Endometrium (tissue), 2 donors: Measurements from ENCODE around the gene GSK3B.

ENCODE experiments used
- FAIRE-seq: peaks from 2 replicates; lab custom pipeline; 2012; peaks lifted over from hg19 to GRCh38; lab: Jason Lieb, UNC
- donor health status: control.
- donor health status: control.

GSK3B gene

GRCh38 chr3:119817071-119817470, 277.2 kb downstream of the GSK3B start:
- no peak for FAIRE-seq

- no peak for FAIRE-seq
These were observed 278.5 kb downstream of the GSK3B start for GRCh38 chr3:119815716-119816115.

- FAIRE-seq = no peak
These were observed 281.7 kb downstream of the GSK3B start for GRCh38 chr3:119812491-119813058.

GRCh38 chr3:119810018-119810435, 284.2 kb downstream of the GSK3B start:
- no peak for FAIRE-seq

GRCh38 chr3:119809249-119810017, 284.8 kb downstream of the GSK3B start:
- FAIRE-seq = no peak

DNA sequence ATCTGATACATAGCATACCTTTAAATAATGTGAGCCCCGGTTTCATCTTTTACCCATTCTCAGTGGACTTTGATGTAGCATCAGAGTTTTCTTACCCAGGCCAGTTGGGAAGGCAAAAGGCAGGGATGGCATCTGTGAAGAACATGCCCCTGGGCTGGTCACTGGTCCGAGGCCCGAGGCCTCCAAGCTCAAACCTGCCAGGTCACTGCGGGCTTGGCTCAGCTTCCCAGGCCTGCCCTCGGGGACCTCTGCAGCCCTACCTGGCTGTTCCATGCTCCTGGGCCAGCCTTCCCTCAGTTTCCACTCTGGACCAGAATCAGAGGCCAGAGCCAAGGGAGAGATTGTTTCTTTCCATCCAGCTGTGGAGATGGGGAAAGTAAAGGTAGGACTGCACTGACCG, 285.4 kb downstream of the GSK3B start:
- FAIRE-seq = no peak

- FAIRE-seq = no peak
These were observed 286.0 kb downstream of the GSK3B start for GRCh38 chr3:119808244-119808643.

DNA sequence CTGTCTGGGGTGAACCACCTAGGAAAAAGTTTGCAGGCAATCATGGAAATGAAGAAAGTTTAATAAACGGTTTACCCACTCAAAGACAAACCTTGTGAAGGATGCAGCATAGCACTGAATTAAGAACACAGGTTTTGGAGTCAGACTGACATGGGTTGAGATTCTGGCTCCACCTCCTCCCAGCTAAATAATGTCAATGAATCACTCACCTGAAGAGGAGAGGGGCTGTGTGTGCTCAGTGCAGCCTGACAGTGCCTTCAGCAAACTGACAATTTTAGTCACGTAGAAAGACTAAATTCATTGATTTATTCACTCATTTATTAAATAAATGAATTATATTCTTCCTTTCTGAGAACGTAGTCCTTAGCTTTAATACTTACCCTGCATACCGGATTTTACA, 293.4 kb downstream of the GSK3B start:
- no peak for FAIRE-seq

DNA sequence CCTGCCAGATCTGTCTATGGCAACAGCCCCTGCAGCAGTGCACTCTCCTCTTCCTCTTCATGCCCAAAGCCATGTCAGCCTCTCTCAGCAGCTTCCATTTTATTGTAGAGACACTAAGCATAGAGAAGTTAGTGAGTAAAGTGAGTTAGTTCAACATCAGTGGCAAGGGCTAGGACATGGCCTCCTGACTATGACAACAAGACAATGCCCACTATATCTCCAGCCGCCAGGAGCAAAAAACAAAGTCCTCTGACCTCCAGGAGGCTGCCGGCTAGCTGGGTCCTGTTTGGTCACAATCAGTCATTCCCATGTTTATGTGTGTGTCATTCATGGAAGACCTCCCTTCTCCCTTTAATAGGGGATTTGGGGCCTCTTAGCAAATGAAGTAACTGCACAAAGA, 297.5 kb downstream of the GSK3B start:
- FAIRE-seq = no peak

DNA sequence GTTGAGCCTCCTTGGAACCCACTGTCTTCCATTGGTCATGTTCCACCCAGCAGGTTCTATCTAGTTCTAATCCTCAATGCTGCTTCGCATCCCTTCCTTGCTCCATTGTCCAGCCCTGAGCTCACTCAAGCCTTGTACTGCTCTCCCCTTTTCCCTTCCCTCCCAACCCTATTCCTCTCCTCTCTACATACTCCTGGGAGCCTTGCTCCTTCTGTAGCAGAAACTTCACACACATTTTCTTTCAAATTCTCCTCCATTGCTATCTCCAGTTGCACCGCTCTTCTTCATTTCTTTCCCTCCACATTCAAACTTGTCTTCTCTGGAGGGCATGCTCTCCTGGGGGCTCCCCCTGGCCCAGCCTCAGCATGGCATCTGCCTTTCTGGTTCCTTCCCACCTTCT, 297.9 kb downstream of the GSK3B start:
- FAIRE-seq = no peak

GRCh38 chr3:119795849-119796248, 298.4 kb downstream of the GSK3B start:
- FAIRE-seq = no peak

GRCh38 chr3:119794971-119795612, 299.2 kb downstream of the GSK3B start:
- FAIRE-seq = no peak

DNA sequence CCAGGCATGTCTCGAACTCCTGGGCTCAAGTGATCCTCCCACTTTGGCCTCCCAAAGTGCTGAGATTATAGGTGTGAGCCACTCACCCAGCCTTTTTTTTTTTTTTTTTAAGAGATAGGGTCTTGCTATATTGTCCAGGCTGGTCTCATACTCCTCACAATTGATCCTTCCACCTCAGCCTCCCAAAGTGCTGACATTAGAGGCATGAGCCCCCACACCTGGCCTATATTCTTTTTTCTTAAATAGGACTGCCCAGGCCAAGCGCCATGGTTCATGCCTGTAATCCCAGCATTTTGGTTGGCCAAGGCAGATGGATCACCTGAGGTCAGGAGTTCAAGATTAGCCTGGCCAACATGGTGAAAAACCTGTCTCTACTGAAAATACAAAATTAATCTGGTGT, 299.8 kb downstream of the GSK3B start:
- FAIRE-seq = no peak

- FAIRE-seq = no peak
These were observed 302.0 kb downstream of the GSK3B start for GRCh38 chr3:119792270-119792669.

- FAIRE-seq = no peak
These were observed 303.9 kb downstream of the GSK3B start for GRCh38 chr3:119790369-119790768.

DNA sequence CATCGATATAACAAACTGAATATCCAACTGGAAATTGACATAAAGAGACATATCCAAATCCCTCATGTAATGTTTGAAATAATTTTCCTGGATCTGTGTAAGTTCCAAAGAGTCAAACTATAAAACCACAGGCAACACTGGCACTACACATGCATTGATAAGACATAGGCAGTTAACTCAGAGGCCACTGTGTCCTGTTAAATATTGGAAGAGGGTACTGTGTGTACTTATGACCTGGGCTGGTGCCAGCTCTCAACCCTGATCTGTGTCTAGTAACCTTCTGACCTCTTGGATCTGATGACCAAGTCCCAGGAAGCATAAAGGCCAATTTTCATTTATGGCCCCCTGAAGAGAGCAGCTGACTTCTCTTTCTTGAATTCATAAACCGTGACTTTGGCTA, 307.8 kb downstream of the GSK3B start:
- no peak for FAIRE-seq

GRCh38 chr3:119783883-119784282, 310.4 kb downstream of the GSK3B start:
- no peak for FAIRE-seq

GRCh38 chr3:119783255-119783654, 311.0 kb downstream of the GSK3B start:
- no peak for FAIRE-seq

DNA sequence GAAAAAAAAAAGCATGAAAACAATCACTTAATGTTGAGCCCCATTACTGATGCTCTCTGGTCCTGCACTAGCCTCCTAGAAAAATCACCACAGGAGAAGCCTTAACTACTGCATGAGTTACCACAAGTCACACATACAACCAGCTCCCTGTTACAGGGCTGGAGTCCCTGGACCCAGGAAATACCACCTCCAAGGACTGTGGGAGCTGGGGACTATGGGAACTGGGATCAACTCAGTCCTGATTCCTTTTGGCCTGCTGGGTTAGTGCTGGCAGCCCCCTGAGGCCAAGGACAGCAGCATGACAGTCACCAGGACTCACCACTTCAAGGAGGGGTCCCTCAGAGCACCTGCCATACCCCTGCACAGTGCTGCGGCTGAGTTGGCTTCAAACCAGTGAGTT, 311.8 kb downstream of the GSK3B start:
- FAIRE-seq = no peak

DNA sequence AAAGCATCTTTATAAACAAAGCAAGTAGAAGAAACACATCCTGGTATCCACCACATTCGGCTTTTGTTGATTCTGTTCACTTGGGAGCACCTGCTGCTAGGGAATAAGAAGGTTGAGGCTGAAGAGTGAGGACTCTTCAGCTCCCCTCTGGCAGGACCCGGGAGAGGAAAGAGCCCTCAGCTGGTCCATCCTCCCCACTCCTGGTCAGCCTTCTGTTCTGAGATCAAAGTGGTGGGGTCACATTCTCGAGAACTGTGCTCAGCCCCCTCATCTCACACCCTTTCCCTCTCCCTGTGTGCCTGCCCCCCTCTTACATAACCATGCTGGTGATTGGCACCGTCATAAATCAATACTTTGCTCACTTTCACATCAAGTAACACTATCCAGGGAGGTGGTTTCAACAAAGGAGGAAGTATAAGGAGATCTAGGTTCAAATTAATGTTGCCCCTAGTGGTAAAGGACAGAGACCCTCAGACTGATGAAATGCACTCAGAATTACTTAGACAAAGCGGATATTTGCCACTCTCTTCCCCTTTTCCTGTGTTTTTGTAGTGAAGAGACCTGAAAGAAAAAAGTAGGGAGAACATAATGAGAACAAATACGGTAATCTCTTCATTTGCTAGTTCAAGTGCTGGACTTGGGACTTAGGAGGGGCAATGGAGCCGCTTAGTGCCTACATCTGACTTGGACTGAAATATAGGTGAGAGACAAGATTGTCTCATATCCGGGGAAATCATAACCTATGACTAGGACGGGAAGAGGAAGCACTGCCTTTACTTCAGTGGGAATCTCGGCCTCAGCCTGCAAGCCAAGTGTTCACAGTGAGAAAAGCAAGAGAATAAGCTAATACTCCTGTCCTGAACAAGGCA, 312.7 kb downstream of the GSK3B start, which contains the start of gene NR1I2:
NR1I2 (plus strand) TSS at position 772 of the 869 bp plus-strand sequence.
- no peak for FAIRE-seq

DNA sequence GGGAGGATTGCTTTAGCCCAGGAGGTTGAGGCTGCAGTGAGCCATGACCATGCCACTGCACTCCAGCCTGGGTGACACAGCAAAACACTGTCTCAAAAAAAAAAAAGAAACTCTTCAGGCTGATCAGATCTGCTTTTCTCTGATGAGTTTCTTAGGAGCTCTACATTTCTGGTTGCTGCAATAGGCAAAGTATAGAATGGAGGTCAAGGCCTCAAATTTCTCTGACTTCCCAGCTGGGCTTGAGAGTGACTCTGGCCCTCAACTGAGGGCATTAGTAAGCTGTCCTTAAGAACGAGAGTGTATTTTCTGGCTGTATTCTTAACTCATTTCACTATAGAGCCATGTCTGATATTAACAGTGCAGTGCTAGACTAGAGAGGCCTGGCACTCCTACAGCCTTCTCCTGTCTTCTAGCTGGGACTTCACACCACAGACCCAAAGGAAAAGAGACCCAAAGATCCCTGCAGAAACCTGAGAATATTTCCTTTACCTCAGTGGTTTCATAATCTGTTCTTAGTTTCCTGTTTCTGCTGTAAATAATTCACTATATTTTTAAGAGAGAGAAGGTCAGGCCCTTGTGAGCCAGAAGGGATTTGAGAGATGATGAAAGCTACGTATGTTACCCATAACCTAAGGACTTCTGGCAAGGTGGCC, 314.4 kb downstream of the GSK3B start:
- FAIRE-seq = no peak

GRCh38 chr3:119778811-119779210, 315.4 kb downstream of the GSK3B start:
- FAIRE-seq = no peak
